Nephron (organoid): ENCODE measurements around the gene SIGLEC15.
A peak's percentile ranks its signal among the peaks of the same experiment; 100 is the strongest.

ENCODE experiments used
- H3K27ac Mint-ChIP-seq, 3 experiments: 2 replicates each; pipeline ENCODE4 v1.8.0; 2020; ENCODE audit warnings: mixed read lengths in 3 of 3, mild to moderate bottlenecking in 2 of 3, moderate library complexity in 1 of 3
- H3K27me3 Mint-ChIP-seq: 2 replicates; pipeline ENCODE4 v1.8.0; 2021; ENCODE audit warnings: low read depth, mild to moderate bottlenecking, moderate library complexity, mixed read lengths
- H3K36me3 Mint-ChIP-seq: 2 replicates; pipeline ENCODE4 v1.8.0; 2020; ENCODE audit warnings: low read depth, mixed read lengths
- H3K4me1 Mint-ChIP-seq: 2 replicates; pipeline ENCODE4 v1.8.0; 2020; ENCODE audit warnings: mixed read lengths
- H3K4me3 Mint-ChIP-seq, 3 experiments: 2 replicates each; pipeline ENCODE4 v1.8.0; 2020; ENCODE audit warnings: mild to moderate bottlenecking in 3 of 3, mixed read lengths in 3 of 3, moderate library complexity in 2 of 3
- H3K9me3 Mint-ChIP-seq: 2 replicates; pipeline ENCODE4 v1.8.0; 2020; ENCODE audit warnings: mixed read lengths
- CTCF ChIP-seq, 3 experiments: fragments of 200-600 bp; sonication (generic); IDR thresholded peaks; one replicate each; pipeline ENCODE4 v1.5.0; 2021; ENCODE audit warnings: antibody characterized with exemption in 3 of 3; ENCODE audit not compliant: unreplicated experiment in 3 of 3

Gene SIGLEC15

GRCh38 chr18:45825258-45826044 is at the start of gene SIGLEC15:
Gene SIGLEC15 (plus strand): TSS chr18:45825675. CDS start chr18:45825729, 54 bp downstream.
- H3K36me3 Mint-ChIP-seq: no peaks in the 10 kb centered on the region
- H3K4me3 Mint-ChIP-seq: no peak within 1 kb of the TSS
- peaks cover 11% of the 10 kb centered on the region for H3K27me3 Mint-ChIP-seq
- no peak for TF ChIP-seq CTCF (IDR thresholded peaks at IDR 0.05; ENCODE audit: unreplicated experiment in 3 of 3)
- peaks cover 28% of the 10 kb centered on the region for H3K4me1 Mint-ChIP-seq
- H3K9me3 Mint-ChIP-seq: no peaks in the 10 kb centered on the region
- peak within 1 kb of the TSS in 2 of 3 experiments; percentile 35 to 40 for H3K27ac Mint-ChIP-seq

- Mint-ChIP-seq H3K27ac (peak overlapping the region in 1 of 3 experiments; percentile 52), H3K27me3 (peaks cover 47% of the 10 kb centered on the region), H3K4me1 (peaks cover 10% of the 10 kb centered on the region), H3K4me3 (peak overlapping the region; percentile 77 to 86 (median 84)), H3K36me3 (no peaks in the 10 kb centered on the region), H3K9me3 (peaks cover 3% of the 10 kb centered on the region)
- TF ChIP-seq CTCF (IDR thresholded peaks at IDR 0.05; ENCODE audit: unreplicated experiment in 3 of 3): no peak
Observed at GRCh38 chr18:45775743-45776142, 49.7 kb upstream of the SIGLEC15 start.

GRCh38 chr18:45777393-45777792 is 48.1 kb upstream of the SIGLEC15 start:
- H3K27ac Mint-ChIP-seq: peak overlapping the region in 1 of 3 experiments; percentile 19
- no peak overlapping the region for H3K4me3 Mint-ChIP-seq
- H3K27me3 Mint-ChIP-seq: peaks cover 48% of the 10 kb centered on the region
- no peaks in the 10 kb centered on the region for H3K36me3 Mint-ChIP-seq
- peaks cover 3% of the 10 kb centered on the region for H3K9me3 Mint-ChIP-seq
- H3K4me1 Mint-ChIP-seq: peaks cover 5% of the 10 kb centered on the region
- no peak for TF ChIP-seq CTCF (IDR thresholded peaks at IDR 0.05; ENCODE audit: unreplicated experiment in 3 of 3)

GRCh38 chr18:45780568-45780967 is 44.9 kb upstream of the SIGLEC15 start:
- H3K9me3 Mint-ChIP-seq: peaks cover 3% of the 10 kb centered on the region
- no peak for TF ChIP-seq CTCF (IDR thresholded peaks at IDR 0.05; ENCODE audit: unreplicated experiment in 3 of 3)
- H3K4me3 Mint-ChIP-seq: no peak overlapping the region
- no peak overlapping the region for H3K27ac Mint-ChIP-seq
- H3K36me3 Mint-ChIP-seq: no peaks in the 10 kb centered on the region
- H3K4me1 Mint-ChIP-seq: peaks cover 14% of the 10 kb centered on the region
- peaks cover 34% of the 10 kb centered on the region for H3K27me3 Mint-ChIP-seq

- H3K27ac Mint-ChIP-seq: no peak overlapping the region
- no peak for TF ChIP-seq CTCF (IDR thresholded peaks at IDR 0.05; ENCODE audit: unreplicated experiment in 3 of 3)
- peaks cover 19% of the 10 kb centered on the region for H3K27me3 Mint-ChIP-seq
- no peaks in the 10 kb centered on the region for H3K9me3 Mint-ChIP-seq
- no peaks in the 10 kb centered on the region for H3K36me3 Mint-ChIP-seq
- no peak overlapping the region for H3K4me3 Mint-ChIP-seq
- H3K4me1 Mint-ChIP-seq: peaks cover 15% of the 10 kb centered on the region
Observed at GRCh38 chr18:45782662-45783061, 42.8 kb upstream of the SIGLEC15 start.
